HG03571 (cell line): ENCODE measurements around the gene SNX32.
A peak's percentile ranks its signal among the peaks of the same experiment; 100 is the strongest.
"Not testable (repeated sequence)": the region's sequence is repeated elsewhere in the genome, so short reads cannot be mapped to it uniquely, and the experiment has no call there.

Source experiments
- ATAC-seq: cut with Tn5 transposase; IDR thresholded peaks from one replicate; pipeline ENCODE4 v1.9.1; 2021; ENCODE audit not compliant: unreplicated experiment

Gene SNX32

GRCh38 chr11:65883058-65883761 is 49.4 kb downstream of the SNX32 start:
- no peak for ATAC-seq

DNA sequence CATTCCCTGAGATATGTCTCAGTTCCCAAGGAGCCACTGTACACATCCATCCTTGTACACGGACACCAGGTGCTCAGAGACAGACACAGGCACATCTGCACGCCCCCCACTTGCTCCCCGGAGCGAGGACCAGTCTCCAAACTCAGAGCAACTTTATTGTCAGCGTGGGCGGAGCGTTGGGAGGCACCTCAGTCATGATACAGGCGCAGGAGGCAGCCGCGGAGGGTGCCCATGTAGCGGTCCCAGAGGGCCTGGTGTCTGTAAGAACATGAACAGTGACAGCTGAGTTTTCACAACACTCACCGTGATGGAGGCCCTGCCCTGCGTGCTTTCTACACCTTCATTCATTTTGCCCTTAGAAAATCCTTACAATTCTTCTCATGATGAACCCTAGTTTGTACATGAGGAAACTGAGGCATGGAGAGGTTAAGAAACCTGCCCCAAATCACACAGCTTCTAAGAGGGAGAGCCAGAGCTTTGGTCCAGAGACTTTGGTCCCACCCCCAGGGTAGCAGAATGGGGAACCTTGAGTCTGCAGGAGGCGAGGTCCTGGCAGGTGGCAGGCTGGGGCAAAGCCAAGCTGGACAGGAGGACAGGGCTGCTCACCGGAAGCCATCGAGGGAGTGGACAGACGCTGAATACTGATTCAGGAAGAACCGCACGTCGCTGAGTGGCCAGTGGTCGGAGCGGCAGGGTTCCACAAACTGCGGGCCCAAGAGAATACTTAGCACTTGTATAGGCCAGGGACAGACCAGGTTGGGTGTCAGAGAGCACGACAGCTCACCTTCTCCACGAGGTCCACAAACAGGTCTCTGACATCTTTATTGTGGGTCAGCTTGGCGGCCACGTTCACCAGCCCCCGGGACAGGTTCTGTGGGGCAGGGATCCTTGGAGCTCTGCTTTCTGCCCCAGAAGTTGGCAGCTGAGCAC is 50.3 kb downstream of the SNX32 start:
- no peak for ATAC-seq

DNA sequence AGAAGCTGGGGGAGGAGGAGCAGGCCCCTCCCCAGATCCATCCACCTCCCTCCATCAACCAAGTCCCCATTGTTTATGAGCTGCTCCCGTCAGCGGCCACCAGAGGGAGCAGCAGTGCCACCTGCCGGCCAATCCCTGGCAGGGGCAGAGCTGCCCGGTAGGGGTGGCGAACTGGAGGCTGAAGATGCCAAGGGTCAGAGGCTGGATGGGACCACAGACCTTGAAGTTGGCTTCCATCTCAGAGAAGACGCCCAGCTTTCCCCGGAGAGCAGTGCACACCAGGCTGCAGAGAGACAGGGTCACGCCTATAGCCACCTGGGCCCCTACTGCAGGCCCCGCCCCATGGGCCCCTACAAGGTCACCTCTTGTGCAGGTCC is 50.9 kb downstream of the SNX32 start:
- no peak for ATAC-seq

DNA sequence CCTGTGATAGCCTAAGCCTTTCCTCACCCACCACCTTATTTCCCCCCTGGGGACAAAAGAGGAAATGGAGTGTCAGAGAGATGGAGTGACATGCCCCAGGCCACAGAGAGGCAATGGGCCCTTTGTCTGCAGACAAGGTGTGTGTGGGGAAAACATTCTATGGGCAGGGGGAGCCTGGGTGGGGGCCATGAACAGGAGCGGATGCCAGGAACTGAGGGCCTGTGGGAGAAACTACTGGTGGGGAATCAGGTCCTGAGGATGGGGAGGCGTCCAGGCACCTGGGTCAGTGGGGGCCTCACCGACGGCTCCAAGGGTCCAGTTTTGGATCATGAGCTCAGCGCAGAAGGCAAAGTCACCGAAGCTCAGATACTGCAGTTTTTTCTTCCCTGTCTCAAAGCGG is 51.5 kb downstream of the SNX32 start:
- ATAC-seq = no peak

DNA sequence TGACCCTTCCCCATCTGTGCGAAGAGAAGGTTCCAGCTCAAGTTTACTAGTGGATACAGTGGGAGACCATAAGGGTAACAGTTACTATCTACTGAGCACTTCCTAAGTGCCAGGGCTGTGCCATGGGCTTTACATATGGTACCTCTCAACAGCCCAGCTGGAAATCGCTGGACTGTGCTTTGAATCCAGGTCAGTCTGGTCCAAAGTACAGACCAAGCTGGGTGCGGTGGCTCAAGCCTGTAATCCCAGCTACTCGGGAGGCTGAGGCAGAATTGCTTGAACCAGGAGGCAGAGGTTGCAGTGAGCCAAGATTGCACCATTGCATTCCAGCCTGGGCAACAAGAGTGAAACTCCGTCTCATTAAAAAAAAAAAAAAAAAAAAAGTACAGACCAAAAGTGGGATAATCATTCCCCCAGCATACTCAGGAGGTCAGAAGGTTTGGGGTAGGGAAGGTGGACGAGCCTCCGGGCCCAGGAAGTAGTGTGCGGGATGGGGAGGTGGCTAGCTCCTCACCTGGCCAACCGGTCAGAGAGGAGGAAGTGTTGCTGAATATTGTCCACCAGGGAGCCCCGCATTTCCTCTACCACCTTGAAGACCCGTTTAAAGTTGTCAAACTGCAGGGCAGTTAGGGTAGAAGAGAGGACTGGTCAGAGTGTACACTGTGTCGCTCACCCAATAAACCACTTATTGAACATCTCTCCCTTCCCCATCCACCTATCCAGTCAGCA is 52.2 kb downstream of the SNX32 start:
- ATAC-seq = no peak

GRCh38 chr11:65886826-65887722 is 53.3 kb downstream of the SNX32 start:
- no peak for ATAC-seq

DNA sequence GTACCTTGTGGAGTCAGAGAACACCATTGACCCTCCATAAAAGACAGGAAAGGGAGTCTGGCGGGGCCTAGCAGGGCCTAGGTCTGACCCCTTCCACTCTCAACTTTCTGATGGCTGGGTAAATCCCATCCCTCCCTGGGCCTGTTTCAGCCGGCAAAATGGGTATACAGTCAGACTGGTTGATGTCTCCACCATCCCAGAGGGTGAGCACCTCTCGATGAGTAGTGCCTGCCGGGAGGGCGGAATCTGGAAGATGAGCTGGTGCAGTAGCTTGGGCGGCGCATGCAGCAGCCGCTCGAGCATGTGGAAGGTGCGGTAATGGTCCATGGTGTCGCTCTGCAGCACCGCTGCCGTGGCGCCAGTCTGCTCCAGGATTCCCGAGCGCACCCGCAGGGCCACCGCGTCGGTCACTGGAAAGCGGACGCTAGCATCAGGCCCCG is 54.0 kb downstream of the SNX32 start:
- no peak for ATAC-seq

- ATAC-seq = peak; percentile 39
These were observed 54.5 kb downstream of the SNX32 start, which contains the start of gene FIBP for GRCh38 chr11:65888163-65888814. TSS of gene FIBP (minus strand) at chr11:65888471. CDS start at chr11:65888418, 53 bp downstream.

GRCh38 chr11:65890324-65891218 is 56.8 kb downstream of the SNX32 start, which contains the start of gene CCDC85B:
TSS of gene CCDC85B (plus strand) at chr11:65890673. CDS start at chr11:65890784, 111 bp downstream.
- ATAC-seq = peak; percentile 41

DNA sequence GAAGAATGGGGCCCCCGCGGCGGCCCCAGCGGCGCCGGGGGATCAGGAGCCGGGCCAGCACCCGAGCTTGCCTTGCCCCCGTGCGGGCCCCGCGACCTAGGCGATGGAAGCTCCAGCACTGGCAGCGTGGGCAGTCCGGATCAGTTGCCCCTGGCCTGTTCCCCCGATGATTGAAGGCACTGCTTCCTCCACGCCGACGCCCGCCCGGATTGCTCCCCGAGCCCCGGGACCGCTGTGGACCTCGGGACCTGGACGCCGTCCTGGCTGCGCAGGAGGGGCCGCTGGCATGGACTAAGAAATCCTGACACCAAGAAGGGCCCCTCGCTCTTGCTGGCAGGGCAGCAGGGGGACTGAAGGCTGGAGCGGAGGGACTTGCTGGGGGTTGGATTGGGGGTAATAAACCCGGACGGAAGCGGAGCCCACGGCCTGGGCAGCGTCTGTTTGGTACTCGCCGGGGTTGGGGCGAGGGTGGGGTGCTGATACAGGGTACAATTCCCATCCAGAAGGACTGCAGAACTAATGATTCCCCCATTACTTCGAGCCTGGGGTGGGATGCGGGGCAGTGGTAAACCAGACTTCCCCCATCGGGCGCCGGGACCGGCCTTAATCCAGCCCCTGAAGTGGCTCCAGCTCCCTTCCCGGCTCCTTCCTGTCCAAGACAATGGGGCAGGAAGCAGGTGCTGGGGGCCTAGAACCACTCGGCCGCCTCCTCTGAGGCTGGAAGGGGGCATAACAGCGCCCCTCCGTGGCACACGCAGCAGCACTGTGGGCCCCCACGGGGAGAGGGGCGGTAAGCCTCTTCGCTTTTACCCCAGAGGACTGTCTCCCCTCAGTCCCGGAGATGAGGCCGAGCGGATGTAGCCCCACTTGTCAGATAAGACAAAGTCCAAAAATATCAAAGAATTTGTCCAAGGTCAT is 57.7 kb downstream of the SNX32 start:
- no peak for ATAC-seq

DNA sequence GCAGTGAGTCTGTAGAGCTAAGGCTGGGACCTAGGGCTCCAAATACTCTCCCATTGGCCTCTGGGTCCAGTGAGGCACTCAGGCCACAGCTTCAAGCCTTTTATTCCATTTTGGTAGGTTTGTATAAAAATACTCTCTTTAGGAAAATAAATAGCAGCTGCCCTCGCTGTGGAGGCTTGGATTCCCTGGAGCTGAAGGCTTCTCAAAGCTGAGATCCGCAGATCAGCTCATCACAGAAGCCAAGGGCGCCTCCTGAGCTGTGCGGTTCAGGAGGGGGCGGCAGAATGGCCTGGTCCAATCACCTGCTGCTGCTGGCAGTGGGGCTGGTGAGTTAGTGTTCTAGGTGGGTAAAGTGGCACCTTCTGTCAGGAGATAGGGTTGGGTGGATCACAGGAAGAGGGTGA is 58.4 kb downstream of the SNX32 start:
- ATAC-seq = not testable (repeated sequence)

DNA sequence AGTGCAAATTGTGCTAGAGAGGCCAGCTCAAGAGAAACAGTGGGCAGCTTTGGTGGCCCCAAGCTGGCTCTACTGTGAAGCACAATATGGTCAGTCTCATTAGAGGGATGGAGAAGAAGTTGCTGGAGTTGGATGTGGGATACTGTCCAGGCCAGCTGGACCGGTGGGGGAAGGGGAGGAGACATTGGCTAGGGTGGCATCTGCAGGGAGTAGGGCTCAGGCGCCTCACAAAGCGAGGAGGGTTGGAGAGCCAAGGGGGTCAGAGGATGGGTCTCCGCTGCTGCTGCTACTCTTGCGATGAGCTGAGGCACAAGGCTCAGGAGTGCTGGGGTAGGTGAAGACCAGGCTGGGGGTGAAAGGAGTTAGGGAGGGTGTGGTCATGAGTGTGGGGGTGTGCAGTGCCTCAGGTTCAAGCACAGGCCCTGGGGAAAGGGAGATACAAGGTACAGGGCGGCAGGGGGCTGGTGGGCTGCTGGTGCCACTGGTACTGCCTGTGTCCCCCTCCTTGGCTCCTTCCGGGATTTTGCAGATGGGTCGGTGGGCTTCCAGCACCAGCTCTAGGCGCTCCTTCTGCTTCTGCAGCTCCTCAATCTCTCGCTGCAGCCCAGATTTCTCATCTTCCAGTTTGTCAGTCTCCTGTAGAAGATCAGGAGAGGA is 59.0 kb downstream of the SNX32 start:
- ATAC-seq = no peak

DNA sequence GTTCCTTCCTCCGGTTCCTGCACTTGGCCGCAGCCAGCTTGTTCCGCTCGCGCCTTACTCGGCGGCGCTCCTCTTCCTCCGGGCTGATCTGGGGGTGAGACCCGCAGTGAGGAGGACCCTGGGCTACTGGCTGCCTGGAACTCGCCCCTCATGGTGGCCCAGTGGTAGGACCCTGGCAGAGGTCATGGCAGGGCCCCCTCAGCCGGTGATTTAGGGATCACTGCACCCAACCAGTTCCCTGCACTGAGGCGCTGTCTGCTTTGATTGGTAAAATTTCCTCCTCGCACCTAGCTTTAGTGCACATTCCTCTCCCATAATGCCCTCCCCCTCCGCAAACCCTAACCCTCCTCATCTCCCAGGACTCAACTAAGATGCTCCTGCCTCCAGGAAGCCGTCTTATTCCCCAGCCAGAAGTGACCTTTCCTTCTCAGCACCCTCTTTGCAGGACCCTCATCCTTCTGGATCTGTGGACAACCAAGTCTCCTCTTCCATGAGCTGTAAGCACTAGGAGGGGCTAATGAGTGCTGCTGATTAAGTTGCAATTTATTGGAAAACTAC is 60.4 kb downstream of the SNX32 start:
- ATAC-seq = no peak

DNA sequence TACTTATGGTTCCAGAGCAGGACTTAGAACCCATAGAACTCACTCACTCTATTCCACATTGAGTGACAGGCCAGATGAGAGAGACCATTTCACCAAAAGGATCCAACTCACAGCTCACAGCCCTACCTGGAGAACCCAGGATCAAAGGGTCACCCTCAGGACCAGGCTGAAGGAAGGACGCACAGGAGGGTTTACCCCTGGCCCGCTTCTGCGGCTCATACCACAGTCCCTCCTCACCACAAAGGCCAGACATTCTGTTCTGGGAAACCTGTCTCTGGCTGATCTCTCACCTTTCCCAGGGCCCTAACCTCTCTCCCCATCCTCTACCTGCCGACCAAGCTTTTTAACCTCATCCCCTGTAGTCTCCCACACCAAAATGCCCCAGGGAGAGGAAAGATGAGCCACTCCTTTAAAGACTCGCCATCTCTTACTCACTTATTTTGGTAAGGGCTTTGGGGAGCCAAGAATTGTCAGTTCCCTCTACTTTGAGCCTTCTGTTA is 61.8 kb downstream of the SNX32 start:
- ATAC-seq = no peak

GRCh38 chr11:65896034-65896999 is 62.6 kb downstream of the SNX32 start:
- ATAC-seq = no peak
